Memory B cell (primary cell): Measurements from ENCODE around the gene COL18A1.

Source experiments
- ATAC-seq: fragments of 150-1000 bp; cut with Tn5 transposase; 2 replicates; pipeline ENCODE4 v1.10.0; 2021; ENCODE audit warnings: low read depth, mild to moderate bottlenecking, moderate library complexity
- DNase-seq, 2 donors: peaks; one replicate each; pipeline ENCODE4 v3.0.0; 2022; ENCODE audit warnings: low spot score in 2 of 2
- H3K27ac Mint-ChIP-seq: one replicate; pipeline ENCODE4 v1.8.0; 2022; ENCODE audit warnings: mild to moderate bottlenecking, moderate library complexity, mixed read lengths
- H3K27me3 Mint-ChIP-seq: one replicate; pipeline ENCODE4 v1.8.0; 2022; ENCODE audit warnings: mixed read lengths
- H3K36me3 Mint-ChIP-seq: one replicate; pipeline ENCODE4 v1.8.0; 2022; ENCODE audit warnings: mild to moderate bottlenecking, mixed read lengths
- H3K4me1 Mint-ChIP-seq: one replicate; pipeline ENCODE4 v1.8.0; 2022; ENCODE audit warnings: mixed read lengths
- H3K4me3 Mint-ChIP-seq: one replicate; pipeline ENCODE4 v1.8.0; 2022; ENCODE audit warnings: mild to moderate bottlenecking, moderate library complexity, mixed read lengths
- H3K9me3 Mint-ChIP-seq: one replicate; pipeline ENCODE4 v1.8.0; 2022; ENCODE audit warnings: mixed read lengths

Gene COL18A1

DNA sequence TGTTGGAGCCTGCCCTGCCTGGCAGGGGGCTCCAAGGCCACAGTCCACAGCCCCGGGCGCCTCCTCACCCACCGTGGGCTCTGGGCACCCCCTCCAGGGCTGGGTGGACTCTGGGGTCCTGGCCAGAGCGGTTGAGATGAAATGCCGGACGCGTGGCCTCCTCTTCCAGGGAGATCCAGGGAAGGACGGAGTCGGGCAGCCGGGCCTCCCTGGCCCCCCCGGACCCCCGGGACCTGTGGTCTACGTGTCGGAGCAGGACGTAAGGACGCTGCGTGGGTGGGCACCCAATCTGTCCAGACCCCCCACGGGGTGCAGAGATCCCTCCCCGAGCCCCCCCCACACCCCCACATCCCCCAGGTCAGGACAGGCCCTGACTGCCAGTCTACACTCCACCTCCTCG lies 86.1 kb downstream of the COL18A1 start:
- ATAC-seq = no peak
- H3K4me1 Mint-ChIP-seq = no peaks in the 10 kb centered on the region
- DNase-seq = no peak
- no peak overlapping the region for H3K4me3 Mint-ChIP-seq
- no peak overlapping the region for H3K27ac Mint-ChIP-seq
- no peaks in the 10 kb centered on the region for H3K9me3 Mint-ChIP-seq
- H3K36me3 Mint-ChIP-seq = no peaks in the 10 kb centered on the region
- peaks cover 3% of the 10 kb centered on the region for H3K27me3 Mint-ChIP-seq

DNA sequence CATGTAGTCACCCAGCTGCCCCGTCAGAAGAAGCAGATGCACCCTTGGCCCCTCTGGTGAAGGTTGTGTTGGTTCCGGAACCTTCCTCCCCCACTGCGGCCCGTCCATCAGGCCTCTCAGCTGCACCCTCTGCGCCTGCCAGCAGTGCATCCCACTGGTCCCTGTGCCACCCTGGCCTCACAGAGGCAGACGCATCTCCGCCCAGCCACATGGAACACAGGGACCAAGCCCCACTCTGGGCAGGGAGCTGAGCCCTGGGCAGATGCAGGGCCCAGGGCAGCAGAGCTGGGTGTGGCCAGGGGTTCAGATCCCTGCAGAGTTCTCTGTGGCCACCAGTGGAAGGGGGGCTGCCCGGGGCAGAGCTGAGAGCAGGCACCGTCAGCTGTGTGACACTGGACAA lies 86.7 kb downstream of the COL18A1 start:
- Mint-ChIP-seq H3K27ac (no peak overlapping the region), H3K27me3 (peaks cover 3% of the 10 kb centered on the region), H3K4me1 (no peaks in the 10 kb centered on the region), H3K9me3 (no peaks in the 10 kb centered on the region), H3K4me3 (no peak overlapping the region), H3K36me3 (no peaks in the 10 kb centered on the region)
- ATAC-seq (no peak), DNase-seq (no peak)

- H3K27ac Mint-ChIP-seq = no peak overlapping the region
- H3K4me1 Mint-ChIP-seq = no peaks in the 10 kb centered on the region
- no peaks in the 10 kb centered on the region for H3K36me3 Mint-ChIP-seq
- ATAC-seq (no peak), DNase-seq (no peak)
- H3K9me3 Mint-ChIP-seq = no peaks in the 10 kb centered on the region
- H3K4me3 Mint-ChIP-seq = no peak overlapping the region
- peaks cover 3% of the 10 kb centered on the region for H3K27me3 Mint-ChIP-seq
Observed at GRCh38 chr21:45492765-45493164, 87.8 kb downstream of the COL18A1 start.

GRCh38 chr21:45493401-45494001 lies 88.5 kb downstream of the COL18A1 start:
- no peaks in the 10 kb centered on the region for H3K4me1 Mint-ChIP-seq
- H3K36me3 Mint-ChIP-seq = no peaks in the 10 kb centered on the region
- no peaks in the 10 kb centered on the region for H3K9me3 Mint-ChIP-seq
- peaks cover 3% of the 10 kb centered on the region for H3K27me3 Mint-ChIP-seq
- H3K4me3 Mint-ChIP-seq = no peak overlapping the region
- ATAC-seq = no peak
- no peak for DNase-seq
- no peak overlapping the region for H3K27ac Mint-ChIP-seq

GRCh38 chr21:45494135-45494850 lies 89.3 kb downstream of the COL18A1 start:
- DNase-seq = no peak

DNA sequence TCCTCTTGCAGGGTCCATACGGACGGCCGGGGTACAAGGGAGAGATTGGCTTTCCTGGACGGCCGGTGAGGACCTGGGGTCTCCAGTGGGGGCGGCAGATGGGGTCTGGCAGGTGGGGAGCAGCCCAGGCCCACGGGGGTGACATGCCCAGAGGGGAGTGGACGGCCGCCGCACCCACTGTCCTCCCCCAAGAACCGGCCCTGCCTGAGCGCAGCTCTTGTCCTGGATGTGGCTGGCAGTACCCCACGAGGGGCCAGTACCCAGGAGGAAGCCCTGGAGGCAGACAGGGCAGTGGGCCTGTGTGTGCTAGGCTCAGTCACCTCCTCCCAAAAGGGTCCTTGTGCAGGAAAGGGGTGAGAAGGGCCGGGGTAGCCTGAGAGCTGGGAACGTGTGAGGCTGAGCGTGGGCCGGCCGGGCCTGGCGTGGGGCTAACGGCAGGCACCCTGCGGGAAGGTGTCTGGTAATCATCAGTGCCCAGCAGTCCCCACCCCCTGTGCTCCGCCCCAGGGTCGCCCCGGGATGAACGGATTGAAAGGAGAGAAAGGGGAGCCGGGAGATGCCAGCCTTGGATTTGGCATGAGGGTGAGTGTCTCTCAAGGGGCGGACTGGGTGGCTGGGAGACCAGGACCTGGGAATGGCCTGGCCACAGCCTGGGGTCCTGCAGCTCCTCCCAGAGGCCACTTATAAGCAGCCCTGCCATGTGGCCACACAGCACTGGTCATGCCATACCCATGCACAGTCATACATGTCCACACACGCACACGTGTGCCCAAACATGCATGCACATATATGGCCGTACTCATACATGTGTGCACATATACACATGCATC lies 90.1 kb downstream of the COL18A1 start:
- H3K9me3 Mint-ChIP-seq = no peaks in the 10 kb centered on the region
- no peak for DNase-seq

More at GRCh38 chr21:45494135-45494850, 89.3 kb downstream of the COL18A1 start:
- ATAC-seq = no peak
- H3K9me3 Mint-ChIP-seq = no peaks in the 10 kb centered on the region
- no peaks in the 10 kb centered on the region for H3K36me3 Mint-ChIP-seq
- peaks cover 6% of the 10 kb centered on the region for H3K27me3 Mint-ChIP-seq
- no peak overlapping the region for H3K4me3 Mint-ChIP-seq
- H3K27ac Mint-ChIP-seq = no peak overlapping the region
- peaks cover 2% of the 10 kb centered on the region for H3K4me1 Mint-ChIP-seq

GRCh38 chr21:45496151-45496967 lies 91.4 kb downstream of the COL18A1 start:
- no peak for DNase-seq
- no peaks in the 10 kb centered on the region for H3K9me3 Mint-ChIP-seq
- no peak for ATAC-seq
- H3K27me3 Mint-ChIP-seq = peaks cover 12% of the 10 kb centered on the region
- H3K4me1 Mint-ChIP-seq = peaks cover 11% of the 10 kb centered on the region
- no peak overlapping the region for H3K4me3 Mint-ChIP-seq
- H3K36me3 Mint-ChIP-seq = peaks cover 2% of the 10 kb centered on the region
- no peak overlapping the region for H3K27ac Mint-ChIP-seq

More for the DNA sequence above, 90.1 kb downstream of the COL18A1 start:
- H3K36me3 Mint-ChIP-seq = peaks cover 2% of the 10 kb centered on the region
- H3K4me3 Mint-ChIP-seq = no peak overlapping the region
- H3K27me3 Mint-ChIP-seq = peaks cover 11% of the 10 kb centered on the region
- no peak for ATAC-seq
- no peak overlapping the region for H3K27ac Mint-ChIP-seq
- H3K4me1 Mint-ChIP-seq = peaks cover 9% of the 10 kb centered on the region

DNA sequence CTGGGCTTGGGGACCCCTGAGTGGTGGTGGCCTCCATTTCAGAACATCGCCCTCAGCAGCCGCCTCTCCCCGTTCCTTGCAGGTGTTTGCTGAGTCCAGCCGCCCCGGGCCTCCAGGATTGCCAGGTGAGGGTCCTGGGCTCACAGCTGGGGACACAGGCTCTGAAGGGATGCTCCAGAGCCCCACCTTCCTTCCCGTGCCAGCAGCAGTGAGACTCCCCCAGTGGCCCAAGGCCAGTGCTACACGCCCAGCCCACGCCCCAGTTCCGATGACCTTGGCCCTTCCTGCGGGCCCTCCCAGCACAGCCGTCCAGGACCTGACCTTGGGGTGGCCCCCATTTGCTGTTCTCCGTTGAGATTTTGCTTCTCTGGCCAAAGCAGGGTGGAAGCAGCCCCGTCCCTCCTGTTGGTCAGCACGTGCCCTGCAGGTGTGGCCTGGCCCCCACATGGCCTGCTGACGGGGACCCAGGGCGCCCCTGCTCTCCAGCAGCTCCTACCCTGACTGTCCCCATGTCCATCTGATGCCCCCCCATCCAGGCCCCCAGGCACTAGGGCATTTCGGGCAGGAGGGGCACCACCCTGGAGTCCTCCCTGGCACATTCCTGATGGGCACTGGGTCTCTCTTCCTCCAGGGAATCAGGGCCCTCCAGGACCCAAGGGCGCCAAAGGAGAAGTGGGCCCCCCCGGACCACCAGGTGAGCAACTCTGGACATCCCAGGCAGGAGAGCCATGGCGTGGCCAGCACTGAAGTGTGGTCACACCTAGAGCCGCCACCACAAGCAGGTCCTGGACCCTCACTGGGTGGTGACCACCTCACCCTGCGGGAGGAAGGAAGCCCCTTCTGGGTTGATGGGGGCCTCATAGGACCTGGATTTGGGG lies 92.2 kb downstream of the COL18A1 start:
- no peak overlapping the region for H3K27ac Mint-ChIP-seq
- no peak for ATAC-seq
- H3K27me3 Mint-ChIP-seq = peaks cover 9% of the 10 kb centered on the region
- no peak overlapping the region for H3K4me3 Mint-ChIP-seq
- no peak for DNase-seq
- H3K9me3 Mint-ChIP-seq = no peaks in the 10 kb centered on the region
- H3K36me3 Mint-ChIP-seq = peaks cover 2% of the 10 kb centered on the region
- peaks cover 11% of the 10 kb centered on the region for H3K4me1 Mint-ChIP-seq

- no peak overlapping the region for H3K4me3 Mint-ChIP-seq
- DNase-seq (no peak), ATAC-seq (no peak)
- no peak overlapping the region for H3K27ac Mint-ChIP-seq
- H3K9me3 Mint-ChIP-seq = no peaks in the 10 kb centered on the region
- peaks cover 2% of the 10 kb centered on the region for H3K36me3 Mint-ChIP-seq
- peaks cover 11% of the 10 kb centered on the region for H3K4me1 Mint-ChIP-seq
- H3K27me3 Mint-ChIP-seq = peaks cover 9% of the 10 kb centered on the region
Observed at GRCh38 chr21:45497846-45498645, 93.1 kb downstream of the COL18A1 start.

- Mint-ChIP-seq H3K27ac (no peak overlapping the region), H3K4me1 (peaks cover 11% of the 10 kb centered on the region), H3K9me3 (no peaks in the 10 kb centered on the region), H3K36me3 (peaks cover 2% of the 10 kb centered on the region), H3K27me3 (peaks cover 9% of the 10 kb centered on the region), H3K4me3 (no peak overlapping the region)
- no peak for DNase-seq
- no peak for ATAC-seq
Observed at GRCh38 chr21:45498646-45499000, 93.7 kb downstream of the COL18A1 start.

DNA sequence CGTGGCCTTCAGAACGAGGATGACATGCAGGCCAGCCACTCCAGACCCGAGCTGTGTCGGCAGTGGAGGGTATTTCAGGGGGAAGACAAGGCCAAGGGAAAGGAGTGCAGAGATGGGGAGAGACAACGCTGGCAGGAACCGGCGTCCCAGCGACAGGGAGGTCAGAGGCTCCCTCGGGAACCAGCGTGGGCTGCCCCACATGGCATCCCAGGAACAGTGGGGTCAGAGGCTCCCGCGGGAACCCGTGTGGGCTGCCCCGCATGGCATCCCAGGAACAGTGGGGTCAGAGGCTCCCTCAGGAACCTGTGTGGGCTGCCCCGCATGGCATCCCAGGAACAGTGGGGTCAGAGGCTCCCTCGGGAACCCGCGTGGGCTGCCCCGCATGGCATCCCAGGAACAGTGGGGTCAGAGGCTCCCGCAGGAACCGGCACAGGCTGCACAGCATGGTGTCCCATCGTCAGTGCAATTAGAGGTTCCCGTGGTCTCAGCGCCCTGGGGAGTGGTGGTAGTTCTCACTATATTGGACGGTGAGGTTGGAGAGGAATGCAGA lies 94.3 kb downstream of the COL18A1 start:
- ATAC-seq (no peak), DNase-seq (no peak)
- Mint-ChIP-seq H3K27ac (no peak overlapping the region), H3K4me3 (no peak overlapping the region), H3K27me3 (peaks cover 9% of the 10 kb centered on the region), H3K9me3 (no peaks in the 10 kb centered on the region), H3K4me1 (peaks cover 13% of the 10 kb centered on the region), H3K36me3 (peaks cover 2% of the 10 kb centered on the region)

- DNase-seq (no peak), ATAC-seq (no peak)
- no peak overlapping the region for H3K27ac Mint-ChIP-seq
Observed at GRCh38 chr21:45499970-45500577, 95.1 kb downstream of the COL18A1 start.

More at GRCh38 chr21:45499970-45500577, 95.1 kb downstream of the COL18A1 start:
- no peaks in the 10 kb centered on the region for H3K9me3 Mint-ChIP-seq
- H3K27me3 Mint-ChIP-seq = peaks cover 9% of the 10 kb centered on the region
- peaks cover 13% of the 10 kb centered on the region for H3K4me1 Mint-ChIP-seq
- H3K4me3 Mint-ChIP-seq = no peak overlapping the region
- peaks cover 2% of the 10 kb centered on the region for H3K36me3 Mint-ChIP-seq
